ENCODE measurements around the gene MMEL1. TPM values are rescaled to one million over a fixed set of nuclear protein-coding genes. Genes with fewer than 3 reads are reported as not detected.
A peak's percentile ranks its signal among the peaks of the same experiment; 100 is the strongest.

MMEL1 gene
- total and polyA plus RNA-seq, 12 donors: 0.17 to 3.9 (median 0.67) TPM; not detected in 7

DNA sequence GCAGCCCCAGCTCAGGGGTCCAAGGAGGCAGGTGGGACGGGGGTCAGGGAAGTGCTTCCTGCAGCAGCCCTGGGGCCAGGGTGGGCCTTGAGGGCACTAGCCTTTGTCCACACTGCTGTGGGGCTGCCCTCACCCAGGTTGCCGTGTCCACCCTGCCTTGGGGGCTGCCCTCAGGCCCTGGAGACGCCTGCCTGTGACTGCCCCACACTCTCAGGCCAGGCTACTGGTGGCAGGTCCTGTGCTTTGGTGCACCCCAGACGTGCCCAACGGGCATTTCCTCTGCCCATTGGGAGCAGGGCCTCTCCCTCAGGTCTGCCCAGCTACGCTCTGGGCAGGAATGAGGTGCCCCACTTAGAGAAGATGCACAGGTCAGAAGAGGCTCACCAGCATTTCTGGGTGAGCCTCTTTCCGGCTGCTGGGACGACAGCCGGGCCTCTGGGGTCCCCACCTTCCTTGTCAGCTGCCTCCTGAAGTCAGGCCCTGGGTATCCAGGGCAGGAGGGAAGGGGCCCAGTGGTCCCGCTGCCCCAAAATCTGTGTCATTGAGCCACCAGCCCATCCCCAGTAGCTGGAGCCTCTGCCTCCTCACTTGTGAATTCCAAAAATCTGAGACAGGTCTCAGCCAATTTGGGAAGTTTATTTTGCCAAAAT, 2.7 kb upstream of the MMEL1 start:
- H3K4me1 ChIP-seq: peaks cover 0 to 12% (median 10%) of the 10 kb centered on the region in 9 donors
- H3K9me3 ChIP-seq: peaks cover 0 to 17% (median 9%) of the 10 kb centered on the region in 11 donors
- H3K27ac ChIP-seq: no peak overlapping the region
- DNase-seq (no peak), ATAC-seq (no peak)
- H3K4me3 ChIP-seq: no peak overlapping the region
- H3K36me3 ChIP-seq: no peaks in the 10 kb centered on the region
- peaks cover 5 to 40% (median 34%) of the 10 kb centered on the region in 7 donors for H3K27me3 ChIP-seq
- 81 to 88% methylated on average over 10 of the region's 10 CpGs for WGBS, 2 donors
- intact Hi-C loops (cut with DNase I): loop anchor here in 1 of 10 donors (5.0 kb wide), 1 partner anchor 43 kb away; no protein-coding TSS in a partner anchor
- TF ChIP-seq, protein P1, sequence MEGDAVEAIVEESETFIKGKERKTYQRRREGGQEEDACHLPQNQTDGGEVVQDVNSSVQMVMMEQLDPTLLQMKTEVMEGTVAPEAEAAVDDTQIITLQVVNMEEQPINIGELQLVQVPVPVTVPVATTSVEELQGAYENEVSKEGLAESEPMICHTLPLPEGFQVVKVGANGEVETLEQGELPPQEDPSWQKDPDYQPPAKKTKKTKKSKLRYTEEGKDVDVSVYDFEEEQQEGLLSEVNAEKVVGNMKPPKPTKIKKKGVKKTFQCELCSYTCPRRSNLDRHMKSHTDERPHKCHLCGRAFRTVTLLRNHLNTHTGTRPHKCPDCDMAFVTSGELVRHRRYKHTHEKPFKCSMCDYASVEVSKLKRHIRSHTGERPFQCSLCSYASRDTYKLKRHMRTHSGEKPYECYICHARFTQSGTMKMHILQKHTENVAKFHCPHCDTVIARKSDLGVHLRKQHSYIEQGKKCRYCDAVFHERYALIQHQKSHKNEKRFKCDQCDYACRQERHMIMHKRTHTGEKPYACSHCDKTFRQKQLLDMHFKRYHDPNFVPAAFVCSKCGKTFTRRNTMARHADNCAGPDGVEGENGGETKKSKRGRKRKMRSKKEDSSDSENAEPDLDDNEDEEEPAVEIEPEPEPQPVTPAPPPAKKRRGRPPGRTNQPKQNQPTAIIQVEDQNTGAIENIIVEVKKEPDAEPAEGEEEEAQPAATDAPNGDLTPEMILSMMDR (IDR thresholded peaks at IDR 0.05): no peak

DNA sequence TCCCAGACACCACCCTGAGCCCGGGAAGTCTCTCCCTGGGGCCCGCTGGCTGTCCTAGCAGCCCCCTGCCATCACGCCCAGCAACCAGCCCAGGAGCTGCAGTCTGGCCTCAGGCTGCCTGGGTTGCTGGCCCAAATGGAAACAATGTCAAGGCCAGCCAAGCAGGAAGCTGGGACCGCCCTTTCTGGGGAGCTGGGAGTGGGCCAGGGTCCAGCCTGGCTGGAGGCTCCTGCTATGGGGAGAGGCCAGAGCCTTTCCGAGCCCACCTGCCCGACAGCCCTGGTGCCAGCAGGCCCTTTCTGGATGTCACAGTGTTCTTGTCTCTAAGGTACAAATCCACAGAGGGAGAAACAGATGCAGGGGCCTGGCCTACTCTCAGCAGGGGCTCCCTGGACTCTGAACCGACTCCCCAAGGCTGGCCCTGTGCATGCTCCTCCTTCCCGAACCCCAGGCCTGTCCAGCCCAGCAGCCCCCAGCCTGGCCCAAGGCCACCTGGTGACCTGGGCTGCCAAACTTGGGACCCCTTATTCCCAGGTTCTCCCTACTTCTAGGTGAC, 1.2 kb upstream of the MMEL1 start:
- ATAC-seq: peak in 3 of 8 donors; percentile 28 to 48 (median 39)
- H3K36me3 ChIP-seq: no peaks in the 10 kb centered on the region

DNA sequence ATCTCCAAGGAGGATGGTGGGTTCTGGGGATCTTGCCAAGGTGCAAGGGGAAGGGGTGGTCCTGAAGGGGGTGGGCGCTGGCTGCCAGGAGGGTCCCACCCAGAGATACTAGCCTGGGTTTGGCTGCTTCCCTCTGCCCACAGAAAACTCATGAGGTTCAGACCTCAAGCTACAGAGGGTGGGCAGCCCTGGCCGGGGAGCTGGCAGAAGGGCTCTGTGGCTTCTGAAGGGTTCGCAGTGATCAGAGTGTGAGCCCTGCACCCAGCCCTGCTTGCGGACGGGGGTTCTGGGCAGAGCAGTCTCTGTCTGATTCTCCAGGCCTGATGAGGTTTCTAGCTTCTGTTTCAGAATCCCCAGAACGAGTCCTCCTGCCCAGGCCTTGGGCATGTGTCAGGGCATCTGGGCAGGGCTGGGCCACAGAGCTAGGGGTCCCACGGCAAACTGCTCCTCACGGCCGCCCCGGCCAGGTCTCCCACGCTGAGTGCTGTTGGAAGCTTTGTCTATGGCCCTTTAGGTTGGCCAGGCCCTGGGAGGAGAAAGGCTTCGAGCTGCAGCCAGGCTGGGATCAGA, 635 bp upstream of the MMEL1 start:
- TF ChIP-seq, protein P1 (IDR thresholded peaks at IDR 0.05): no peak
- no peaks in the 10 kb centered on the region for H3K36me3 ChIP-seq
- H3K4me3 ChIP-seq: no peak overlapping the region
- peaks cover 0 to 17% (median 10%) of the 10 kb centered on the region in 9 donors for H3K4me1 ChIP-seq
- peaks cover 17 to 59% (median 53%) of the 10 kb centered on the region in 7 donors for H3K27me3 ChIP-seq
- intact Hi-C loops (cut with DNase I): no loop called here
- ATAC-seq (no peak), DNase-seq (no peak)
- H3K27ac ChIP-seq: no peak overlapping the region
- 72 to 85% methylated on average over 12 of the region's 12 CpGs for WGBS, 2 donors
- H3K9me3 ChIP-seq: peaks cover 0 to 17% (median 9%) of the 10 kb centered on the region in 11 donors

More for the DNA sequence above, 1.2 kb upstream of the MMEL1 start:
- no peak overlapping the region for H3K27ac ChIP-seq
- DNase-seq: no peak
- WGBS, 2 donors: 50 to 64% methylated on average over 8 of the region's 8 CpGs
- no peak overlapping the region for H3K4me3 ChIP-seq
- intact Hi-C loops (cut with DNase I): no loop called here
- H3K27me3 ChIP-seq: peaks cover 12 to 53% (median 47%) of the 10 kb centered on the region in 7 donors
- peaks cover 0 to 14% (median 10%) of the 10 kb centered on the region in 9 donors for H3K4me1 ChIP-seq
- TF ChIP-seq, protein P1 (IDR thresholded peaks at IDR 0.05): no peak
- H3K9me3 ChIP-seq: peaks cover 0 to 17% (median 9%) of the 10 kb centered on the region in 11 donors

DNA sequence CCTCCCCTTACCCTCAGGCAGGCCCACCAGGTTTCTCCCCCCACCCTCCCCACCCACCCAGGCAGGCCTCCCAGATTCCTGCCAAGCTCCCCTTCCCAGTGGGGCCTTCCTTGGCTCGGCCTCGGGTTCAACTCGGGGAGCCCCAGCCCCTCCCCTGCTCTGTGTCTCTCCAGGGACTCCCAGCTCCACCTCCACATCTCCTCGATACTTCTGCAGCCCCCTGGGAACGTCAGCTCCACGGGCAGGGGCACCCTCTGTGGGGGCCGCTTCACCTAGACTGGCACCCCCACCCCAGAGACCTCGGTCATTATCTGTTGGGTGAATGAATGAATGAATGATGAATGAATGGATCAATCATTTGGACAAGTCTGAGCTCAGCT, 775 bp downstream of the MMEL1 start:
- Histone ChIP-seq H3K36me3 (no peaks in the 10 kb centered on the region), H3K27ac (no peak overlapping the region), H3K4me3 (no peak overlapping the region), H3K9me3 (peaks cover 0 to 10% (median 5%) of the 10 kb centered on the region in 11 donors), H3K4me1 (peaks cover 0 to 20% (median 10%) of the 10 kb centered on the region in 9 donors), H3K27me3 (peaks cover 26 to 73% (median 67%) of the 10 kb centered on the region in 7 donors)
- TF ChIP-seq, protein P1 (IDR thresholded peaks at IDR 0.05): no peak
- no peak for DNase-seq
- 55 to 59% methylated on average over 8 of the region's 8 CpGs for WGBS, 2 donors
- intact Hi-C loops (cut with DNase I): no loop called here
- no peak for ATAC-seq

All from heart right ventricle (tissue), 16 donors.